Karpas-422 (cell line): ENCODE data around the gene METTL9. TPM values are rescaled to one million over a fixed set of nuclear protein-coding genes. Genes with fewer than 3 reads are reported as not detected.
"Not testable (repeated sequence)": the region's sequence is repeated elsewhere in the genome, so short reads cannot be mapped to it uniquely, and the experiment has no call there.

Source experiments
- DNase-seq: peaks from one replicate; pipeline ENCODE4 v3.0.0-alpha.2; 2015
- H2AFZ ChIP-seq: fragments of 200-600 bp; sonication (generic); 2 replicates; pipeline ENCODE4 v1.6.1; 2014; ENCODE audit warnings: antibody characterized with exemption, low read length, mixed read lengths
- H3K27ac ChIP-seq: fragments of 200-600 bp; sonication (generic); 2 replicates; pipeline ENCODE4 v1.5.1; 2014; ENCODE audit warnings: mild to moderate bottlenecking, low read length, moderate library complexity
- H3K27me3 ChIP-seq: fragments of 200-600 bp; sonication (generic); 2 replicates; pipeline ENCODE4 v1.6.1; 2014; ENCODE audit warnings: low read length, mixed read lengths
- H3K36me3 ChIP-seq: fragments of 200-600 bp; sonication (generic); 2 replicates; pipeline ENCODE4 v1.6.1; 2014; ENCODE audit warnings: low read length, mixed read lengths; ENCODE audit not compliant: insufficient read depth
- H3K4me1 ChIP-seq: fragments of 200-600 bp; sonication (generic); 2 replicates; pipeline ENCODE4 v1.6.1; 2014; ENCODE audit warnings: mild to moderate bottlenecking, low read length, mixed read lengths
- H3K4me2 ChIP-seq: fragments of 200-600 bp; sonication (generic); 2 replicates; pipeline ENCODE4 v1.6.1; 2014; ENCODE audit warnings: low read length, low read depth, mild to moderate bottlenecking; ENCODE audit not compliant: poor library complexity, severe bottlenecking
- H3K4me3 ChIP-seq: fragments of 200-600 bp; sonication (generic); 2 replicates; pipeline ENCODE4 v1.5.1; 2014; ENCODE audit warnings: mild to moderate bottlenecking, antibody characterized with exemption, low read length, mixed read lengths
- H3K79me2 ChIP-seq: fragments of 200-600 bp; sonication (generic); 2 replicates; pipeline ENCODE4 v1.6.1; 2014; ENCODE audit warnings: mild to moderate bottlenecking, low read length, mixed read lengths
- H3K9ac ChIP-seq: fragments of 200-600 bp; sonication (generic); 2 replicates; pipeline ENCODE4 v1.6.0; 2014; ENCODE audit warnings: low read length
- H3K9me2 ChIP-seq: fragments of 200-600 bp; sonication (generic), shearing (Covaris generic); replicated peaks from 2 replicates; pipeline ENCODE4 v1.6.0; 2014; ENCODE audit warnings: mild to moderate bottlenecking, low read length, moderate library complexity; ENCODE audit not compliant: insufficient read depth
- H3K9me3 ChIP-seq: fragments of 300-700, 200-600 bp; sonication (generic); 2 replicates; pipeline ENCODE4 v1.6.1; 2014; ENCODE audit warnings: low read length, mixed read lengths
- H4K20me1 ChIP-seq: fragments of 200-600 bp; sonication (generic); 2 replicates; pipeline ENCODE4 v1.6.1; 2014; ENCODE audit warnings: mild to moderate bottlenecking, antibody characterized with exemption, low read length, low read depth; ENCODE audit not compliant: insufficient read depth
- total RNA-seq: library from RNA; depleted of rRNA; stranded (reverse); fragments of >200 nt; shearing (Covaris generic); gene quantifications from 2 replicates; pipeline ENCODE4 v1.2.3, GENCODE V29; 2014; ENCODE audit warnings: low replicate concordance

METTL9 gene
- total RNA-seq, 1 experiment from 2014 or later = 90.6 TPM

DNA sequence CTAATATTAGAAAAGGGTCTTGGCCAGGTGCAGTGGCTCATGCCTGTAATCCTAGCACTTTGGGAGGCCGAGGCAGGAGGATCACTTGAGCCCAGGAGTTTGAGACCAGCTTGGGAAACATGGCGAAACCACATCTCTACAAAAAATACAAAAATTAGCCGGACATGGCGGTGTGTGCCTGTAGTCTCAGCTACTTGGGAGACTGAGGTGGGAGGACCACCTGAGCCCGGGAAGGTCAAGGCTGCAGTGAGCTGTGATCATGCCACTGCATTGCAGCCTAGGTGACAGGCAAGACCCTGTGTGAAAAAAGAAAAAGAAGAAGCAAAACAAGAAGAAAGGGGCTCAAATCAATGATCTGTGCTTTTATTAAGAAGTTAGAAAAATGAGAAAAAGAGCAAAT lies 21.1 kb upstream of the METTL9 start:
- H3K36me3 ChIP-seq, H3K4me2 ChIP-seq, H4K20me1 ChIP-seq, H3K4me3 ChIP-seq, H3K9ac ChIP-seq, H3K27me3 ChIP-seq, H2AFZ ChIP-seq, H3K4me1 ChIP-seq, H3K79me2 ChIP-seq, H3K27ac ChIP-seq, DNase-seq, H3K9me3 ChIP-seq, H3K9me2 ChIP-seq: not testable (repeated sequence)

DNA sequence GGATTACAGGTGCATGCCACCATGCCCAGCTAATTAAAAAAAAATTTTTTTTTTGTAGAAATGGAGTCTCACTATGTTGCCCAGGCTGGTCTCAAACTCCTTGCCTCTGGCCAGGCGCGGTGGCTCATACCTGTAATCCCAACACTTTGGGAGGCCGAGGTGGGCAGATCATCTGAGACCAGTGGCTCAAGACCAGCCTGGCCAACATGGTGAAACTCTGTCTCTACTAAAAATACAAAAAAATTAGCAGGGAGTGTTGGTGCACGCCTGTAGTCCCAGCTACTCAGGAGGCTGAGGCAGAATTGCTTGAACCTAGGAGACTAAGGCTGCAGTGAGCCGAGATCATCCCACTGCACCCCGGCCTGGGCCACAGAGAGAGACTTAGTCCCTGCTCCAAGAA lies 19.2 kb upstream of the METTL9 start:
- not testable (repeated sequence) for H3K4me3 ChIP-seq, DNase-seq, H3K4me2 ChIP-seq, H4K20me1 ChIP-seq, H3K9me2 ChIP-seq, H3K27ac ChIP-seq, H3K79me2 ChIP-seq, H3K9ac ChIP-seq, H2AFZ ChIP-seq, H3K4me1 ChIP-seq, H3K9me3 ChIP-seq, H3K36me3 ChIP-seq, H3K27me3 ChIP-seq

DNA sequence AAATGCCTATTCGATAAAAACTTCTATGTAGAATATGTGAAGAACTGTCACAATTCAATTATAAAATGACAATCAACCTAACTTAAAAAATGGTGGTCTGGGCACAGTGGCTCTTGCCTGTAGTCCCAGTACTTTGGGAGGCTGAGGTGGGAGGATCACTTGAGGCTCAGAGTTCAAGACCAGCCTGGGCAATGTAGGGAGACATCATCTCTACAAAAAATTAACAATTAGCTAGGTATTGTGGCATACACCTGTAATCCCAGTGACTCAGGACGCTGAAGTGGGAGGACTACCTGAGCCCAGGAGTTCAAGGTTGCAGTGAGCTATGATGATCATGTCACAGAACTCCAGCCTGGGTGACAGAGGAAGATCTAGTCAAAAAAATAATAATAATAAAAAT lies 18.6 kb upstream of the METTL9 start:
- H3K4me2 ChIP-seq = no peak overlapping the region
- DNase-seq = no peak
- no peaks in the 10 kb centered on the region for H3K9me2 ChIP-seq
- no peak overlapping the region for H3K9ac ChIP-seq
- peaks cover 8% of the 10 kb centered on the region for H3K4me1 ChIP-seq
- H3K79me2 ChIP-seq = no peaks in the 10 kb centered on the region
- H3K27me3 ChIP-seq = peaks cover 3% of the 10 kb centered on the region; the same call in 1 of the 2 replicates
- no peak overlapping the region for H3K27ac ChIP-seq
- H3K4me3 ChIP-seq = no peak overlapping the region
- no peak overlapping the region for H2AFZ ChIP-seq
- H3K9me3 ChIP-seq = no peaks in the 10 kb centered on the region
- H4K20me1 ChIP-seq = no peaks in the 10 kb centered on the region
- no peaks in the 10 kb centered on the region for H3K36me3 ChIP-seq

DNA sequence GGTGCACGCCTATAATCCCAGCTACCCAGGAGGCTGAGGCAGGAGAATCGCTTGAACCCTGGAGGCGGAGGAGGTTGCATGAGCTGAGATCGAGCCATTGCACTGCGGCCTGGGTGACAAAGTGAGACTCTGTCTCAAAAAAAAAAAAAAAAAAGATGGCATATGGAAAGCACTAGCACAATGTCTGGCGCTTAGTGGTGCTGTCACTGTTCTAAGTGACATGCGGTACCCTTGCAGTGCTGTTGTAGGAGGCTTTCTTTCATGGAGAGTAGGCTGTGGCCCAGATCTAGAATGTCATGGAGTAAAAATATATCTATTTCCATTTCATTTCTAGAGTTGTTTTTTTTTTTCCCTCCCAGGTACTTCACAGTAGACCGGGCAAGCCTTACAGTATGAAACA lies 14.6 kb upstream of the METTL9 start:
- Histone ChIP-seq H3K27me3 (no peaks in the 10 kb centered on the region), H3K4me2 (no peak overlapping the region), H2AFZ (no peak overlapping the region), H3K4me1 (peaks cover 9% of the 10 kb centered on the region), H3K9ac (no peak overlapping the region), H3K4me3 (no peak overlapping the region), H3K9me2 (no peaks in the 10 kb centered on the region), H3K36me3 (no peaks in the 10 kb centered on the region), H3K27ac (no peak overlapping the region), H4K20me1 (no peaks in the 10 kb centered on the region), H3K9me3 (no peaks in the 10 kb centered on the region), H3K79me2 (no peaks in the 10 kb centered on the region)
- DNase-seq = no peak

DNA sequence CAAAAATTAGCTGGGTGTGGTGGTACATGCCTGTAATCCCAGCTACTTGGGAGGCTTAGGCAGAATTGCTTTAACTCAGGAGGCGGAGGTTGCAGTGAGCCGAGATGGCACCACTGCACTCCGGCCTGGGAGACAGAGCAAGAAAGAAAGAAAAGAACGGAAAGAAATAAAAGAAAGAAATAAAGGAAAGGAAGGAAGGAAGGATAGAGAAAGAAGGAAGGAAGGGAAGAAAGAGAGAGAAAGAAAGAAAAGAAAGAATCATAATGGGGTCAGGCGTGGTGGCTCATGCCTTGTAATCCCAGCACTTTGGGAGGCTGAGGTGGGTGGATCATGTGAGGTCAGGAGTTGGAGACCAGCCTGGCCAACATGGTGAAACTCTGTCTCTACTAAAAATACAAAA lies 10.8 kb upstream of the METTL9 start:
- not testable (repeated sequence) for H3K9me3 ChIP-seq, H3K4me2 ChIP-seq, H4K20me1 ChIP-seq, H3K36me3 ChIP-seq, H3K27me3 ChIP-seq, H3K9ac ChIP-seq, H2AFZ ChIP-seq, H3K9me2 ChIP-seq, H3K27ac ChIP-seq, H3K79me2 ChIP-seq, H3K4me3 ChIP-seq, DNase-seq
- H3K4me1 ChIP-seq = peaks cover 19% of the 10 kb centered on the region

DNA sequence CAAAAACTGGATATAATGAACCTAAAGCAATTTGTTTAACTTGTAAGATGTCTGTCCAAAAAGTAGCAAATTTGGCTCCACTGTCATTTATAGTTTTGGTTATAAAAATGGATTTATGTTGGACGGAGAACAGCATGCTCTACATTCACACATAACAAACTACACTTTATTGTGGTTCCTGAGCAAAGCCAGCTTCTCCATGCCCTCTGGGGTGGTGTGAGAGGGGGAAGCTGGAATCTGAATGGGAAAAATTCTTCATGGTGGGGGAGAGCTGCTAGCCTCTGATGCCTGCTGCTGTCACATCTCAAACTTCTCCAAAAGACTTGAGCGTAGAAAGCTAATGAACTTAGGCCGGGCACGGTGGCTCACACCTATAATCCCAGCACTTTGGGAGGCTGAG lies 9.8 kb upstream of the METTL9 start:
- H3K27ac ChIP-seq = no peak overlapping the region
- H3K9me2 ChIP-seq = no peaks in the 10 kb centered on the region
- no peaks in the 10 kb centered on the region for H3K36me3 ChIP-seq
- H2AFZ ChIP-seq = no peak overlapping the region
- H4K20me1 ChIP-seq = no peaks in the 10 kb centered on the region
- no peaks in the 10 kb centered on the region for H3K27me3 ChIP-seq
- H3K79me2 ChIP-seq = no peaks in the 10 kb centered on the region
- H3K4me2 ChIP-seq = no peak overlapping the region
- H3K4me1 ChIP-seq = peaks cover 14% of the 10 kb centered on the region
- no peaks in the 10 kb centered on the region for H3K9me3 ChIP-seq
- no peak overlapping the region for H3K4me3 ChIP-seq
- DNase-seq = no peak
- no peak overlapping the region for H3K9ac ChIP-seq

DNA sequence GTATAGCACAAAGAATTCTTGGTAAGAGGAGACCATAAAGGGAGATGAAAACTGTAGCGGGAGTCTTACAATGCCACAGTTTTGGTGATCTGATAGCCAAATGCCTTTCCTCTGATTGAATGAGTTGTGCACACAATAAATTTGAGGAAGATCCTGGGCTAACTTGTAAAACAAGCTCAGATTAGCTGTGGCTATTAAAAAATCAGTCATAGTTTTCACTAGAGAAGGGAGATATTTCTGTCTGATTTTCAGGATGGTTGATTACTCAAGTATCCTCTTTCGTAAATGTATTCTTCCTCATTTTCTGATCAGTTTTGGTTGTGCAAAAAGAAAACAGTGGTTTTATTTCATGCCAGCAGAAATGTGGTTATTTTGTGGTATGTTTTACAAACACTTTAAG lies 9.1 kb upstream of the METTL9 start:
- no peaks in the 10 kb centered on the region for H3K9me3 ChIP-seq
- no peaks in the 10 kb centered on the region for H3K9me2 ChIP-seq
- no peaks in the 10 kb centered on the region for H3K36me3 ChIP-seq
- peak overlapping the region; percentile 59 for H3K4me2 ChIP-seq
- no peaks in the 10 kb centered on the region for H4K20me1 ChIP-seq
- H3K9ac ChIP-seq = 0 out of 2 replicates have a peak overlapping the region, but pooled peaks have one; percentile 20
- H3K27ac ChIP-seq = no peak overlapping the region
- H3K79me2 ChIP-seq = no peaks in the 10 kb centered on the region
- no peaks in the 10 kb centered on the region for H3K27me3 ChIP-seq
- no peak for DNase-seq
- H3K4me1 ChIP-seq = peaks cover 16% of the 10 kb centered on the region
- peak overlapping the region; percentile 30; the same call in 1 of the 2 replicates for H3K4me3 ChIP-seq
- peak overlapping the region; percentile 54; the same call in 1 of the 2 replicates for H2AFZ ChIP-seq

DNA sequence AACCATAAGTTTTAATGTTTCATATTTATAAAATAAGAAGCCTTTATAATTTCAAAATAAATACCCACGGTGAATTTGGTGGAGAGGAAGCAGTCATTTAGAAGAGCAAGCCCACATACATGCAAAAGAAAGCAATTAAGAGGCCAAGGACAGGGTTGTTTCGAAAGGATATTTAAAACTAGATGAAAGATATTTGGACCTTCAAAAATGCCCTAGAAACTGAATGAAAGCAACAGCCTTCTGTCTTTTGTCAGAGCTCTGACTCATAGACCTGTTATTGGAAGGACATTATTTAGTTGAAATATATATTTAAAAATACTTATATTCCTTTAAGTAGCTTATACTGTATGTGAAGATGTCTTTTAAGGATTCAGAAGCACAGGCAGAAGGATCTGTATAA lies 8.6 kb upstream of the METTL9 start:
- Histone ChIP-seq H3K9me2 (no peaks in the 10 kb centered on the region), H3K9ac (0 out of 2 replicates have a peak overlapping the region, but pooled peaks have one; percentile 20), H3K36me3 (no peaks in the 10 kb centered on the region), H3K4me1 (peaks cover 16% of the 10 kb centered on the region), H4K20me1 (no peaks in the 10 kb centered on the region), H3K27ac (no peak overlapping the region), H3K79me2 (no peaks in the 10 kb centered on the region), H3K4me3 (peak overlapping the region; percentile 30; the same call in 1 of the 2 replicates), H3K9me3 (no peaks in the 10 kb centered on the region), H3K4me2 (peak overlapping the region; percentile 59), H3K27me3 (no peaks in the 10 kb centered on the region), H2AFZ (no peak overlapping the region)
- DNase-seq = no peak

DNA sequence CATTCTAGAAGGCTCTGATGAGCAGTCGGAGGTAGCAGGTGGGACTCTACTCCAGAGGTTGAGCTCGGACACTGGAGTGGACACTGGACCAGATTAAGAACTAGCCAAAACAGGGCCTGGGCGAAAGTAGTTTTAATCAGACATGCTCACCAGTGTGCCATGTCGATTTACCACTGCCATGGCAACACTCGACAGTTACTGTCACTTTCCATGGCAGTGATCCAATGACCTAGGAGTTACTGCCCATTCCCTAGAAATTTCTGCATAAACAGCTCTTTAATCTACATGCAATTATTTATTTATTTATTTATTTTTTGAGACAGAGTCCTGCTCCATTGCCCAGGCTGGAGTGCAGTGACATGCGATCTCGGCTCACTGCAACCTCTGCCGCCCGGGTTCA lies 7.2 kb upstream of the METTL9 start:
- no peak overlapping the region for H3K4me2 ChIP-seq
- no peaks in the 10 kb centered on the region for H3K9me2 ChIP-seq
- H3K9ac ChIP-seq = no peak overlapping the region
- peaks cover 16% of the 10 kb centered on the region for H3K4me1 ChIP-seq
- H3K27me3 ChIP-seq = no peaks in the 10 kb centered on the region
- H3K9me3 ChIP-seq = no peaks in the 10 kb centered on the region
- no peak overlapping the region for H2AFZ ChIP-seq
- DNase-seq = no peak
- no peaks in the 10 kb centered on the region for H3K79me2 ChIP-seq
- no peak overlapping the region for H3K4me3 ChIP-seq
- H3K27ac ChIP-seq = no peak overlapping the region
- no peaks in the 10 kb centered on the region for H4K20me1 ChIP-seq
- no peaks in the 10 kb centered on the region for H3K36me3 ChIP-seq
